AG09319 (cell line): ENCODE results near the gene CBX2.

Experiments
- DNase-seq: peaks from one replicate; pipeline ENCODE4 v3.0.0-alpha.2; 2010; ENCODE audit warnings: low read depth; ENCODE audit errors: extremely low read depth
- CTCF ChIP-seq: IDR thresholded peaks from 2 replicates; pipeline ENCODE4 v1.5.1; 2011; ENCODE audit warnings: low read depth, mild to moderate bottlenecking, inconsistent platforms, low read length, moderate library complexity

Gene CBX2

GRCh38 chr17:79745641-79746105, 32.3 kb upstream of the CBX2 start:
- no peak for DNase-seq
- TF ChIP-seq CTCF = no peak

- TF ChIP-seq CTCF = no peak
- no peak for DNase-seq
Measured at GRCh38 chr17:79746889-79747507, 30.9 kb upstream of the CBX2 start.

- DNase-seq = no peak
Measured at GRCh38 chr17:79747508-79748294, 30.2 kb upstream of the CBX2 start.

GRCh38 chr17:79748295-79749099, 29.5 kb upstream of the CBX2 start:
- TF ChIP-seq CTCF = no peak
- DNase-seq = no peak

More at GRCh38 chr17:79747508-79748294, 30.2 kb upstream of the CBX2 start:
- no peak for TF ChIP-seq CTCF

- TF ChIP-seq CTCF = no peak
- DNase-seq = peak; percentile 16
Measured at GRCh38 chr17:79749156-79749815, 28.7 kb upstream of the CBX2 start.

GRCh38 chr17:79749958-79750357, 28.0 kb upstream of the CBX2 start:
- no peak for TF ChIP-seq CTCF
- DNase-seq = no peak
